Neural cell (in vitro differentiated cells): ENCODE data around the gene ADCYAP1.

Experiments
- CTCF ChIP-seq: fragments of 450-650 bp; IDR thresholded peaks from 2 replicates; pipeline ENCODE4 v1.5.1; 2014; ENCODE audit warnings: antibody characterized with exemption, mild to moderate bottlenecking, moderate library complexity; ENCODE audit not compliant: poor library complexity, severe bottlenecking
- EP300 ChIP-seq: fragments of 450-650 bp; conservative IDR thresholded peaks from 2 replicates; pipeline ENCODE4 v1.6.1; 2014; ENCODE audit warnings: antibody characterized with exemption, mild to moderate bottlenecking, moderate library complexity; ENCODE audit not compliant: poor library complexity, severe bottlenecking
- POLR2AphosphoS5 ChIP-seq: IDR thresholded peaks from 2 replicates; pipeline ENCODE4 v1.6.1; 2012

GRCh38 chr18:910247-910646, 5.6 kb downstream of the ADCYAP1 start:
- TF ChIP-seq CTCF (no peak), EP300 (no peak), POLR2AphosphoS5 (no peak)
